Measurements from ENCODE around the gene FGF12.

- no peak for TF ChIP-seq CTCF (IDR thresholded peaks at IDR 0.05)
- TF ChIP-seq EZH2 (IDR thresholded peaks at IDR 0.05; ENCODE audit: borderline replicate concordance, insufficient read depth, low read depth, low read length, poor library complexity, severe bottlenecking) = no peak
Measured at GRCh38 chr3:192128060-192128459, 599.3 kb downstream of the FGF12 start.
